IMR-90 (cell line): ENCODE results near the gene ZNF618. TPM values are rescaled to one million over a fixed set of nuclear protein-coding genes. Genes with fewer than 3 reads are reported as not detected.

ENCODE experiments used
- ATAC-seq: fragments of 200-7000 bp; cut with Tn5 transposase; 2 replicates; pipeline ENCODE4 v1.9.1; 2020; ENCODE audit warnings: low read depth, mild to moderate bottlenecking, moderate library complexity
- BruUV-seq: library from RNA; stranded (reverse); fragments of 400-500 nt; replicated peaks from 2 replicates; lab custom pipeline; 2021; lab: Mats Ljungman, UMichigan
- CTCF ChIA-PET: fragments of 300-600 bp; formaldehyde crosslinking; extraction: SDS; loops from one replicate; lab custom pipeline; 2021; ENCODE audit warnings: antibody characterized with exemption; lab: Yijun Ruan, JAX
- POLR2A ChIA-PET: fragments of 300-600 bp; sonication (Branson Sonifier 250); formaldehyde crosslinking; loops from one replicate; lab custom pipeline; 2022; ENCODE audit warnings: antibody characterized with exemption; ENCODE audit not compliant: unreplicated experiment; lab: Charles Lee
- DNase-seq: peaks from one replicate; pipeline ENCODE4 v3.0.0; 2013
- H2AFZ ChIP-seq: replicated peaks from 2 replicates; pipeline ENCODE3; 2013; ENCODE audit warnings: low read length, mild to moderate bottlenecking; ENCODE audit not compliant: poor library complexity
- H2AK5ac ChIP-seq: 2 replicates; pipeline ENCODE4 v1.6.1; 2013; ENCODE audit warnings: low read depth, low read length, inconsistent platforms
- H2AK9ac ChIP-seq: replicated peaks from 2 replicates; pipeline ENCODE3; 2013; ENCODE audit warnings: mild to moderate bottlenecking, low read depth, low read length, moderate library complexity; ENCODE audit not compliant: poor library complexity
- H2BK120ac ChIP-seq: 2 replicates; pipeline ENCODE4 v1.6.1; 2013; ENCODE audit warnings: low read depth, low read length, inconsistent platforms
- H2BK15ac ChIP-seq: 3 replicates; pipeline ENCODE4 v1.6.1; 2013; ENCODE audit warnings: low read depth, low read length, inconsistent platforms
- H2BK20ac ChIP-seq: 2 replicates; pipeline ENCODE4 v1.6.1; 2013; ENCODE audit warnings: low read depth, mild to moderate bottlenecking, inconsistent platforms, low read length, moderate library complexity
- H2BK5ac ChIP-seq: 2 replicates; pipeline ENCODE4 v1.6.1; 2013; ENCODE audit warnings: mild to moderate bottlenecking, low read depth, low read length, inconsistent platforms; ENCODE audit not compliant: poor library complexity, severe bottlenecking
- H3K14ac ChIP-seq: replicated peaks from 2 replicates; pipeline ENCODE4 v1.6.1; 2013; ENCODE audit warnings: low read depth, low read length, inconsistent platforms
- H3K18ac ChIP-seq: 2 replicates; pipeline ENCODE4 v1.6.1; 2013; ENCODE audit warnings: low read depth, low read length, control low read depth
- H3K23ac ChIP-seq: 2 replicates; pipeline ENCODE4 v1.6.1; 2013; ENCODE audit warnings: low read depth, low read length, inconsistent platforms
- H3K27ac ChIP-seq: 2 replicates; pipeline ENCODE4 v1.5.1; 2013; ENCODE audit warnings: mild to moderate bottlenecking, control low read depth, low read length; ENCODE audit not compliant: insufficient read depth
- H3K27me3 ChIP-seq: 2 replicates; pipeline ENCODE4 v1.6.1; 2013; ENCODE audit warnings: low read length; ENCODE audit not compliant: control insufficient read depth, insufficient read depth
- H3K36me3 ChIP-seq: 2 replicates; pipeline ENCODE4 v1.6.1; 2013; ENCODE audit warnings: low read length, mixed read lengths; ENCODE audit not compliant: control insufficient read depth, insufficient read depth
- H3K4ac ChIP-seq: 2 replicates; pipeline ENCODE4 v1.6.1; 2013; ENCODE audit warnings: low read depth, low read length, inconsistent platforms
- H3K4me1 ChIP-seq: 2 replicates; pipeline ENCODE4 v1.6.1; 2013; ENCODE audit warnings: low read length, mixed read lengths; ENCODE audit not compliant: control insufficient read depth, insufficient read depth
- H3K4me2 ChIP-seq: 2 replicates; pipeline ENCODE4 v1.6.1; 2013; ENCODE audit warnings: low read depth, mild to moderate bottlenecking, control low read depth, low read length, moderate library complexity
- H3K4me3 ChIP-seq: 2 replicates; pipeline ENCODE4 v1.5.1; 2013; ENCODE audit warnings: low read depth, mild to moderate bottlenecking, control low read depth, low read length, moderate library complexity; ENCODE audit not compliant: insufficient read depth
- H3K56ac ChIP-seq: 2 replicates; pipeline ENCODE4 v1.6.1; 2013; ENCODE audit warnings: low read length, inconsistent platforms; ENCODE audit not compliant: insufficient read depth; ENCODE audit errors: extremely low read depth
- H3K79me1 ChIP-seq, 2 experiments: 2 replicates each; pipeline ENCODE4 v1.6.1; 2013; ENCODE audit warnings: low read length in 2 of 2, inconsistent platforms in 1 of 2, low read depth in 1 of 2
- H3K9ac ChIP-seq: 2 replicates; pipeline ENCODE4 v1.6.1; 2013; ENCODE audit warnings: low read depth, low read length, control low read depth
- H3K9me1 ChIP-seq: 2 replicates; pipeline ENCODE4 v1.6.1; 2013; ENCODE audit warnings: low read length, inconsistent platforms; ENCODE audit not compliant: insufficient read depth
- H3K9me3 ChIP-seq: 2 replicates; pipeline ENCODE4 v1.6.1; 2013; ENCODE audit warnings: low read length; ENCODE audit not compliant: control insufficient read depth, insufficient read depth
- H4K20me1 ChIP-seq: 2 replicates; pipeline ENCODE4 v1.6.1; 2013; ENCODE audit warnings: low read length, inconsistent platforms; ENCODE audit not compliant: insufficient read depth
- H4K5ac ChIP-seq: 2 replicates; pipeline ENCODE4 v1.6.1; 2013; ENCODE audit warnings: mild to moderate bottlenecking, low read depth, low read length, control low read depth
- H4K8ac ChIP-seq, 2 experiments: 2 replicates each; pipeline ENCODE4 v1.6.1; 2013; ENCODE audit warnings: low read depth in 2 of 2, low read length in 2 of 2, control low read depth in 1 of 2, inconsistent platforms in 1 of 2
- H4K91ac ChIP-seq: 2 replicates; pipeline ENCODE4 v1.6.1; 2013; ENCODE audit warnings: low read depth, low read length, inconsistent platforms; ENCODE audit not compliant: insufficient read depth
- BHLHE40 ChIP-seq: fragments of 150-350 bp; IDR thresholded peaks from 2 replicates; pipeline ENCODE4 v1.6.1; 2016; ENCODE audit warnings: mild to moderate bottlenecking, low read depth, low read length
- CEBPB ChIP-seq: IDR thresholded peaks from 2 replicates; pipeline ENCODE4 v1.6.1; 2012; ENCODE audit warnings: low read depth, low read length, improper control_type of control experiment
- ELK1 ChIP-seq: fragments of 150-350 bp; IDR thresholded peaks from 2 replicates; pipeline ENCODE4 v1.6.1; 2016; ENCODE audit warnings: low read depth, mild to moderate bottlenecking, low read length, moderate library complexity, borderline replicate concordance
- FOS ChIP-seq: fragments of 150-350 bp; IDR thresholded peaks from 2 replicates; pipeline ENCODE4 v1.6.1; 2016; ENCODE audit warnings: low read depth, low read length
- MAZ ChIP-seq: IDR thresholded peaks from 2 replicates; pipeline ENCODE4 v1.6.1; 2012; ENCODE audit warnings: low read depth, mild to moderate bottlenecking, low read length, improper control_type of control experiment, moderate library complexity, borderline replicate concordance
- MXI1 ChIP-seq: IDR thresholded peaks from 2 replicates; pipeline ENCODE4 v1.6.1; 2012; ENCODE audit warnings: low read depth, mild to moderate bottlenecking, low read length, moderate library complexity, borderline replicate concordance
- NFE2L2 ChIP-seq: fragments of 150-350 bp; IDR thresholded peaks from 2 replicates; pipeline ENCODE4 v1.6.1; 2016; ENCODE audit warnings: low read depth, mild to moderate bottlenecking, low read length
- POLR2A ChIP-seq: IDR thresholded peaks from 2 replicates; pipeline ENCODE4 v1.6.1; 2012; ENCODE audit warnings: mild to moderate bottlenecking, low read depth, low read length
- RAD21 ChIP-seq: IDR thresholded peaks from 2 replicates; pipeline ENCODE4 v1.6.1; 2012; ENCODE audit warnings: low read length, improper control_type of control experiment
- RCOR1 ChIP-seq: IDR thresholded peaks from 2 replicates; pipeline ENCODE4 v1.6.1; 2012; ENCODE audit warnings: mild to moderate bottlenecking, low read length, improper control_type of control experiment; ENCODE audit not compliant: insufficient replicate concordance
- RFX5 ChIP-seq: IDR thresholded peaks from 2 replicates; pipeline ENCODE4 v1.8.0; 2012; ENCODE audit warnings: low read depth, mild to moderate bottlenecking, low read length, moderate library complexity
- USF2 ChIP-seq: fragments of 150-350 bp; IDR thresholded peaks from 2 replicates; pipeline ENCODE4 v1.6.1; 2017; ENCODE audit warnings: mild to moderate bottlenecking, antibody characterized with exemption, low read length, low read depth
- WGBS, 2 experiments: methylation state at CpG; one replicate each; pipeline versions ENCODE4 v1.1.5 to v1.1.7; 2013; ENCODE audit warnings: missing lambda C conversion rate in 2 of 2; ENCODE audit not compliant: insufficient read length in 1 of 2; ENCODE audit errors: extremely low coverage in 2 of 2; 5-methylcytosine and 5-hydroxymethylcytosine counted together
- dilution Hi-C: fragments of 300-500 bp; cut with HindIII; formaldehyde crosslinking; loops from one replicate; pipeline ENCODE4 v1.14.3; 2018; ENCODE audit warnings: low sequenced_read_pairs; ENCODE audit not compliant: unreplicated experiment
- in situ Hi-C: fragments of 300-500 bp; cut with MboI; formaldehyde crosslinking; loops from 3 replicates; pipeline ENCODE4 v1.14.3; 2019; ENCODE audit warnings: low sequenced_read_pairs, inconsistent platforms, mixed read lengths
- intact Hi-C: fragments of 100-400 bp; cut with micrococcal nuclease; formaldehyde crosslinking; loops from 2 replicates; pipeline ENCODE4 v1.10.0; 2022
- polyA plus RNA-seq, 3 experiments: library from polyadenylated mRNA; depleted of rRNA; stranded (reverse); fragments of >200 nt; gene quantifications; 2 replicates each; pipeline ENCODE4 v1.2.3, GENCODE V29; 2012; ENCODE audit warnings: low replicate concordance in 1 of 3
- total RNA-seq: library from RNA; depleted of rRNA; stranded (reverse); fragments of >200 nt; gene quantifications from 2 replicates; pipeline ENCODE4 v1.2.3, GENCODE V29; 2012

ZNF618 gene
- total and polyA plus RNA-seq, 2 of the 4 experiments (the other 2 are of a cell fraction): 8.2 to 9.4 TPM

- ATAC-seq (no peak), DNase-seq (no peak)
- no peaks in the 10 kb centered on the region for H3K36me3 ChIP-seq
- POLR2A ChIA-PET: no interaction called here
- BruUV-seq: no TSS peak
- H2BK20ac ChIP-seq: no peak overlapping the region
- peaks cover 57% of the 10 kb centered on the region for H3K27me3 ChIP-seq
- no peak overlapping the region for H3K4ac ChIP-seq
- H3K4me1 ChIP-seq: no peaks in the 10 kb centered on the region
- TF ChIP-seq RFX5 (no peak), USF2 (no peak), MAZ (no peak), FOS (no peak), NFE2L2 (no peak), BHLHE40 (no peak), RAD21 (no peak), POLR2A (no peak), ELK1 (no peak), MXI1 (no peak), CEBPB (no peak), RCOR1 (no peak)
- no peak overlapping the region for H3K14ac ChIP-seq
- intact Hi-C loops (no loop called here), dilution Hi-C loops (no loop called here), in situ Hi-C loops (no loop called here)
- no CpG with 5 or more reads among the region's 1 CpG for WGBS, 2 experiments
- no peak overlapping the region for H3K27ac ChIP-seq
- H3K9ac ChIP-seq: no peak overlapping the region
- H3K23ac ChIP-seq: no peak overlapping the region
- no peak overlapping the region for H3K56ac ChIP-seq
- H3K18ac ChIP-seq: no peak overlapping the region
- H2BK120ac ChIP-seq: no peak overlapping the region
- H2AFZ ChIP-seq: no peak overlapping the region
- H4K20me1 ChIP-seq: no peaks in the 10 kb centered on the region
- no peak overlapping the region for H2BK5ac ChIP-seq
- no peak overlapping the region for H3K4me3 ChIP-seq
- no peak overlapping the region for H3K4me2 ChIP-seq
- peaks cover 16% of the 10 kb centered on the region for H3K9me3 ChIP-seq
- CTCF ChIA-PET: interaction anchor here (0.7 to 2.6 kb wide), 2 partner anchors 17 to 37 kb away, joined by 3 to 6 read pairs; no protein-coding TSS in a partner anchor
- no peak overlapping the region for H4K91ac ChIP-seq
- H2AK9ac ChIP-seq: no peak overlapping the region
- no peak overlapping the region for H2BK15ac ChIP-seq
- H4K8ac ChIP-seq: no peak overlapping the region
- H2AK5ac ChIP-seq: no peak overlapping the region
- H3K9me1 ChIP-seq: no peaks in the 10 kb centered on the region
- H3K79me1 ChIP-seq: no peaks in the 10 kb centered on the region
- no peak overlapping the region for H4K5ac ChIP-seq
These were observed 224.4 kb downstream of the ZNF618 start for GRCh38 chr9:114100536-114100935.
